Lung (tissue), 12 donors: ENCODE results near the gene PFN4. TPM values are rescaled to one million over a fixed set of nuclear protein-coding genes. Genes with fewer than 3 reads are reported as not detected.
"Not testable (repeated sequence)": the region's sequence is repeated elsewhere in the genome, so short reads cannot be mapped to it uniquely, and the experiment has no call there.

Experiments
- ATAC-seq: fragments of 200-7000 bp; cut with Tn5 transposase; one replicate; pipeline ENCODE4 v1.9.1; 2020; ENCODE audit warnings: moderate number of reproducible peaks; ENCODE audit not compliant: insufficient read depth, low FRiP score
- DNase-seq, 3 donors: peaks; one replicate each; pipeline ENCODE4 v3.0.0-alpha.2; 2013 to 2017
- H3K27ac ChIP-seq, 2 donors: one replicate each; pipeline ENCODE4 v1.5.1; 2013; ENCODE audit warnings: mild to moderate bottlenecking in 2 of 2, moderate library complexity in 2 of 2, control low read depth in 1 of 2, inconsistent platforms in 1 of 2, low read depth in 1 of 2, low read length in 1 of 2
- H3K27me3 ChIP-seq, 3 donors: one replicate each; pipeline ENCODE4 v1.5.1; 2013; ENCODE audit warnings: low read length in 2 of 3; ENCODE audit not compliant: control insufficient read depth in 3 of 3, insufficient read depth in 3 of 3
- H3K36me3 ChIP-seq, 4 donors: one replicate each; pipeline ENCODE4 v1.5.1; 2013; ENCODE audit warnings: low read length in 4 of 4, mild to moderate bottlenecking in 1 of 4, moderate library complexity in 1 of 4; ENCODE audit not compliant: control insufficient read depth in 4 of 4, insufficient read depth in 4 of 4
- H3K4me1 ChIP-seq, 5 donors: one replicate each; pipeline ENCODE4 v1.5.1; 2013; ENCODE audit warnings: low read length in 5 of 5, mild to moderate bottlenecking in 2 of 5, moderate library complexity in 1 of 5; ENCODE audit not compliant: control insufficient read depth in 5 of 5, insufficient read depth in 5 of 5
- H3K4me3 ChIP-seq: one replicate; pipeline ENCODE4 v1.5.1; 2013; ENCODE audit warnings: mild to moderate bottlenecking, control low read depth, moderate library complexity
- H3K9ac ChIP-seq, 2 donors: one replicate each; pipeline ENCODE4 v1.5.1; 2013; ENCODE audit warnings: low read length in 2 of 2, control low read depth in 1 of 2; ENCODE audit not compliant: insufficient read depth in 1 of 2
- H3K9me3 ChIP-seq, 4 donors: one replicate each; pipeline ENCODE4 v1.5.1; 2013; ENCODE audit warnings: low read length in 3 of 4, mild to moderate bottlenecking in 1 of 4, moderate library complexity in 1 of 4; ENCODE audit not compliant: control insufficient read depth in 4 of 4, insufficient read depth in 3 of 4
- CTCF ChIP-seq: IDR thresholded peaks from 2 replicates; pipeline ENCODE4 v1.5.1; 2012; ENCODE audit warnings: mild to moderate bottlenecking; ENCODE audit errors: control extremely low read depth, extremely low read depth
- WGBS, 2 donors: extraction: QIAGEN DNeasy Blood & Tissue Kit; methylation state at CpG; one replicate each; pipeline ENCODE4 v1.1.7; 2013; 5-methylcytosine and 5-hydroxymethylcytosine counted together
- polyA plus RNA-seq, 2 donors: library from polyadenylated mRNA; stranded (reverse); fragments of 200-250 nt; gene quantifications; one replicate each; pipeline ENCODE4 v1.2.1, GENCODE V29; 2013
- total RNA-seq, 2 donors: library from RNA; depleted of rRNA in 1 of 2; stranded (reverse); fragments of >200 nt in 1 of 2; gene quantifications; one replicate each; pipeline ENCODE4 v1.2.1, GENCODE V29; 2014 to 2021
- donor health status: control.
- donor health status: control.
- donor health status: Bipolar disorder and iron deficiency.
- donor health status: healthy.
- donor health status: DM: yes; HTN: yes; CAD: no.

Gene PFN4
- total and polyA plus RNA-seq, 4 donors = 0.49 to 1.9 (median 0.82) TPM

DNA sequence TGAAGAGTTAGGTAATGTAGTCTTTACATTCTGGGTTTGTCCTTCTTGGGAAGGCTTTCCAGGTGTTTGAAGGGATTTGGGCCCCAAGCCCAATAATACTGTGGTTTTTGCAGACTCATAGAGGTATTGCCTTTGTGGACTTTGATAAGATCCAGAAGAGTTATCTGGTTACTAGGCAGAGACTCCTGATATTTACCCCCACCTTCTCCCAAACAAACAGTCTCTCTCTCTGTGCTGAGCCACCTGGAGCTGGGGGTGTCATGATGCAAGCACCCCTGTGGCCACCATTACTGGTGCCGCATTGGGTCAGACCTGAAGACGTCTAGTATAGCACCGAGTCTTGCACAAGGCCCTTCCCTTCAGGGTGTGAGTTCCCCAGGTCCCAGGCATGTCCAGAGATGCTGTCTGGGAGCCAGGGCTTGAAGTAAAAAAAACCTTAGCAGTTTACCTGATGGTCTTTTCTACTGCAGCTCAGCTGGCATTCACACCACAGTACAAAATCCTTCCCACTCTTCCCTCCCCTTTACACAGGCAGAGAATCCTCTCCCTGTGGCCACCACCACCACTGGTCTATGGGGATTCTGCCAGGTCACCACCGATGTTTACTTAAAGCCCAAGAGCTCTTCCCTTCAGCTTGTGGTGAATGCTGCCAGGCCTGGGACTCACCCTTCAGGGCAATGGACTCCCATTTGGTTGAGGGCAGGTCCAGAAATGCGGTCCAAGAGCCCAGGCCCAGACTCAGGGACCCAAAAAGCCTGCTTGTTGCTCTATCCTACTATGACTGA lies 29.5 kb upstream of the PFN4 start:
- no peak for TF ChIP-seq CTCF
- Histone ChIP-seq H3K9me3 (peaks cover 0 to 6% (median 2%) of the 10 kb centered on the region in 4 donors), H3K36me3 (peaks cover 2 to 12% (median 3%) of the 10 kb centered on the region in 4 donors), H3K9ac (no peak overlapping the region), H3K4me1 (no peaks in the 10 kb centered on the region), H3K27me3 (no peaks in the 10 kb centered on the region), H3K4me3 (no peak overlapping the region), H3K27ac (no peak overlapping the region)
- ATAC-seq (no peak), DNase-seq (no peak)
- WGBS, 2 donors = 79 to 90% methylated on average over 5 of the region's 5 CpGs

GRCh38 chr2:24147364-24147763 lies 24.2 kb upstream of the PFN4 start:
- H3K4me1 ChIP-seq = no peaks in the 10 kb centered on the region
- H3K27ac ChIP-seq = no peak overlapping the region
- ATAC-seq (no peak), DNase-seq (peak in 1 of 3 donors; percentile 11)
- H3K27me3 ChIP-seq = no peaks in the 10 kb centered on the region
- TF ChIP-seq CTCF = no peak
- H3K4me3 ChIP-seq = no peak overlapping the region
- peaks cover 0 to 6% (median 2%) of the 10 kb centered on the region in 4 donors for H3K9me3 ChIP-seq
- H3K9ac ChIP-seq = no peak overlapping the region
- peaks cover 0 to 12% (median 10%) of the 10 kb centered on the region in 4 donors for H3K36me3 ChIP-seq

DNA sequence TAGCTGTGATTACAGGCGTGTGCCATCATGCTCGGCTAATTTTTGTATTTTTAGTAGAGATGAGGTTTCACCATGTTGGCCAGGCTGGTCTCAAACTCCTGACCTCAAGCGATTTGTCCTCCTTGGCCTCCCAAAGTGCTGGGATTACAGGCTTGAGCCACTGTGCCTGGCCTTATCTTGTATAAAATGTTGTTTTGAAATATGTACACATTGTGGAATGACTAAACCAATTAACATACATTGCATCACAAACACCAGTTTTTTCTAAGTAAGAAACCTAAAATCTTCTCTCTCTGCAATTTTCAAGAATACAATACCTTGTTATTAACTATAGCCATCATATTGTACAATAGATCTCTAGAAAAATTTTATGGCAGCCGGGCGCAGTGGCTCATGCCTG lies 17.2 kb upstream of the PFN4 start:
- H3K4me1 ChIP-seq, H3K9me3 ChIP-seq, DNase-seq, ATAC-seq, H3K27ac ChIP-seq, H3K27me3 ChIP-seq, H3K9ac ChIP-seq, H3K4me3 ChIP-seq: not testable (repeated sequence)
- peaks cover 0 to 10% (median 7%) of the 10 kb centered on the region in 4 donors for H3K36me3 ChIP-seq
- WGBS, 2 donors = 91 to 92% methylated on average over 5 of the region's 5 CpGs

- Histone ChIP-seq H3K9me3 (peaks cover 0 to 4% (median 0%) of the 10 kb centered on the region in 4 donors), H3K9ac (no peak overlapping the region), H3K4me1 (no peaks in the 10 kb centered on the region), H3K27ac (no peak overlapping the region), H3K4me3 (no peak overlapping the region), H3K36me3 (peaks cover 0 to 6% (median 2%) of the 10 kb centered on the region in 4 donors), H3K27me3 (no peaks in the 10 kb centered on the region)
- DNase-seq (no peak), ATAC-seq (no peak)
- TF ChIP-seq CTCF = no peak
- WGBS, 2 donors = 97 to 100% methylated on average over 3 of the region's 3 CpGs
Measured at GRCh38 chr2:24132543-24132942, 9.4 kb upstream of the PFN4 start.
